Activated naive CD4-positive, alpha-beta T cell treated with anti-CD3 and anti-CD28 coated beads for 36 hours (primary cell): ENCODE measurements around the gene IGFLR1. TPM values are rescaled to one million over a fixed set of nuclear protein-coding genes. Genes with fewer than 3 reads are reported as not detected.

Experiments
- total RNA-seq, 2 experiments: library from RNA; stranded (reverse); gene quantifications; one replicate each; pipeline ENCODE4 v1.2.3, GENCODE V29; 2021

Gene IGFLR1
- total RNA-seq, 2 experiments from 2014 or later = 51.0 to 52.8 TPM

Other genes with a start within 250 kb of the IGFLR1 start
- 1 to 10 TPM in 1 of 2 experiments, under 1 TPM in 1; 0.86 to 1.7 TPM for gene DMKN, start 228.8 kb downstream of the IGFLR1 start, total RNA-seq
- gene SBSN, start 214.1 kb downstream of the IGFLR1 start, total RNA-seq = not detected
- not detected for gene GAPDHS, start 209.0 kb downstream of the IGFLR1 start, total RNA-seq
- gene TMEM147, start 196.8 kb downstream of the IGFLR1 start, total RNA-seq = 10 to 100 TPM; 63.1 to 63.4 TPM
- gene ATP4A, start 178.8 kb downstream of the IGFLR1 start, total RNA-seq = not detected
- gene PMIS2, start 156.3 kb downstream of the IGFLR1 start, total RNA-seq = not detected
- gene HAUS5, start 129.7 kb downstream of the IGFLR1 start, total RNA-seq = 10 to 100 TPM; 40.4 to 42.5 TPM
- gene RBM42, start 113.4 kb downstream of the IGFLR1 start, total RNA-seq = 10 to 100 TPM; 64.2 to 66.2 TPM
- under 1 TPM; 0.52 to 0.84 TPM for gene ETV2, start 100.7 kb downstream of the IGFLR1 start, total RNA-seq
- 100 to 1,000 TPM; 499 to 512 TPM for gene COX6B1, start 94.1 kb downstream of the IGFLR1 start, total RNA-seq
- under 1 TPM in 1 of 2 experiments, not detected in 1; 0.21 TPM for gene UPK1A, start 75.9 kb downstream of the IGFLR1 start, total RNA-seq
- gene ZBTB32, start 37.9 kb downstream of the IGFLR1 start, total RNA-seq = 100 to 1,000 TPM; 174 to 181 TPM
- 10 to 100 TPM; 62.0 to 65.8 TPM for gene KMT2B, start 24.4 kb downstream of the IGFLR1 start, total RNA-seq
- gene U2AF1L4, start 3.0 kb upstream of the IGFLR1 start, total RNA-seq = 10 to 100 TPM; 41.8 to 44.2 TPM
- gene PSENEN, start 3.2 kb upstream of the IGFLR1 start, total RNA-seq = 10 to 100 TPM; 32.4 to 37.7 TPM
- 1 to 10 TPM; 5.7 to 9.7 TPM for gene LIN37, start 6.1 kb upstream of the IGFLR1 start, total RNA-seq
- under 1 TPM; 0.40 to 0.55 TPM for gene HSPB6, start 14.6 kb upstream of the IGFLR1 start, total RNA-seq
- gene PROSER3, start 15.7 kb upstream of the IGFLR1 start, total RNA-seq = 10 to 100 TPM; 45.3 to 47.4 TPM
- 10 to 100 TPM; 49.5 to 61.6 TPM for gene ARHGAP33, start 33.1 kb upstream of the IGFLR1 start, total RNA-seq
- not detected for gene PRODH2, start 70.4 kb upstream of the IGFLR1 start, total RNA-seq
- gene NPHS1, start 110.1 kb upstream of the IGFLR1 start, total RNA-seq = under 1 TPM in 1 of 2 experiments, not detected in 1; 0.05 TPM
- 1 to 10 TPM; 1.0 to 1.1 TPM for gene KIRREL2, start 114.5 kb upstream of the IGFLR1 start, total RNA-seq
- gene APLP1, start 126.1 kb upstream of the IGFLR1 start, total RNA-seq = 1 to 10 TPM in 1 of 2 experiments, under 1 TPM in 1; 0.79 to 1.2 TPM
- gene NFKBID, start 158.1 kb upstream of the IGFLR1 start, total RNA-seq = 10 to 100 TPM; 56.2 to 56.4 TPM
- 10 to 100 TPM; 11.7 to 14.5 TPM for gene HCST, start 160.1 kb upstream of the IGFLR1 start, total RNA-seq
- gene TYROBP, start 165.8 kb upstream of the IGFLR1 start, total RNA-seq = not detected
- 1 to 10 TPM; 4.0 TPM for gene LRFN3, start 193.9 kb upstream of the IGFLR1 start, total RNA-seq